Panc1 (cell line): ENCODE data around the gene DCTD. TPM values are rescaled to one million over a fixed set of nuclear protein-coding genes. Genes with fewer than 3 reads are reported as not detected.

ENCODE experiments used
- ATAC-seq: fragments of 200-7000 bp; cut with Tn5 transposase; 2 replicates; pipeline ENCODE4 v1.9.1; 2020; ENCODE audit warnings: mild to moderate bottlenecking, moderate library complexity
- BruUV-seq: library from RNA; stranded (reverse); fragments of 400-500 nt; replicated peaks from 2 replicates; lab custom pipeline; 2021; lab: Mats Ljungman, UMichigan
- CTCF ChIA-PET: fragments of 300-600 bp; sonication (Branson Sonifier 250); formaldehyde crosslinking; loops from one replicate; lab custom pipeline; 2022; ENCODE audit warnings: antibody characterized with exemption; lab: Charles Lee
- POLR2A ChIA-PET: fragments of 300-600 bp; sonication (Branson Sonifier 250); formaldehyde crosslinking; loops from one replicate; lab custom pipeline; 2022; ENCODE audit warnings: antibody characterized with exemption; lab: Charles Lee
- DNase-seq: peaks from one replicate; pipeline ENCODE4 v3.0.0-alpha.2; 2010; ENCODE audit warnings: low read depth, low spot score
- H3K27ac ChIP-seq: 2 replicates; pipeline ENCODE4 v1.5.1; 2011; ENCODE audit warnings: mild to moderate bottlenecking, low read length, inconsistent platforms
- H3K27me3 ChIP-seq: fragments of 200-500 bp; sonication (Bioruptor generic); 2 replicates; pipeline ENCODE4 v1.6.0; 2014; ENCODE audit warnings: low read length, inconsistent platforms; ENCODE audit not compliant: control insufficient read depth, insufficient read depth
- H3K36me3 ChIP-seq: fragments of 200-500 bp; sonication (Bioruptor generic); 2 replicates; pipeline ENCODE4 v1.5.1; 2014; ENCODE audit warnings: inconsistent platforms, mild to moderate bottlenecking, low read length, moderate library complexity; ENCODE audit not compliant: control insufficient read depth, insufficient read depth
- H3K4me1 ChIP-seq: 2 replicates; pipeline ENCODE4 v1.5.1; 2011; ENCODE audit warnings: inconsistent platforms, mild to moderate bottlenecking, low read length, moderate library complexity; ENCODE audit not compliant: control insufficient read depth, insufficient read depth
- H3K4me3 ChIP-seq, 2 experiments: 2 replicates each; pipeline ENCODE4 v1.5.1; 2011 to 2012; ENCODE audit warnings: low read depth in 2 of 2, low read length in 2 of 2, mild to moderate bottlenecking in 2 of 2, inconsistent platforms in 1 of 2, moderate library complexity in 1 of 2
- H3K9me3 ChIP-seq: fragments of 200-500 bp; sonication (Bioruptor generic); 2 replicates; pipeline ENCODE4 v1.5.1; 2014; ENCODE audit warnings: low read depth, mild to moderate bottlenecking, inconsistent platforms, low read length, moderate library complexity; ENCODE audit not compliant: control insufficient read depth, insufficient read depth
- POLR2AphosphoS5 ChIP-seq: IDR thresholded peaks from 2 replicates; pipeline ENCODE4 v1.6.1; 2012; ENCODE audit warnings: mild to moderate bottlenecking, low read depth, low read length, moderate library complexity
- REST ChIP-seq, 2 experiments: IDR thresholded peaks; 2 replicates each; pipeline ENCODE4 v1.6.1; 2011 to 2012; ENCODE audit warnings: low read depth in 2 of 2, control low read depth in 1 of 2, low read length in 1 of 2, mild to moderate bottlenecking in 1 of 2, moderate library complexity in 1 of 2; ENCODE audit not compliant: insufficient read depth in 1 of 2
- SIN3A ChIP-seq: IDR thresholded peaks from 2 replicates; pipeline ENCODE4 v1.6.1; 2012; ENCODE audit warnings: low read depth, mild to moderate bottlenecking, low read length, moderate library complexity, borderline replicate concordance; ENCODE audit not compliant: insufficient read depth
- TCF7L2 ChIP-seq: IDR thresholded peaks from 2 replicates; pipeline ENCODE4 v1.6.1; 2011; ENCODE audit warnings: mild to moderate bottlenecking, low read depth, low read length, inconsistent platforms
- in situ Hi-C: cut with HindIII; loops from 2 replicates; pipeline ENCODE4 v1.10.0; 2016; ENCODE audit warnings: low sequenced_read_pairs, low pct_unique_long_range_greater_than_20kb
- intact Hi-C: fragments of 100-400 bp; cut with micrococcal nuclease; formaldehyde crosslinking; loops from one replicate; pipeline ENCODE4 v1.10.0; 2022; ENCODE audit not compliant: unreplicated experiment
- total RNA-seq: library from RNA; stranded (reverse); gene quantifications from one replicate; pipeline ENCODE4 v1.2.1, GENCODE V29; 2021; ENCODE audit not compliant: unreplicated experiment
- TF ChIP-seq, protein P1 (sequence below): fragments of 450-650 bp; IDR thresholded peaks from 2 replicates; pipeline ENCODE4 v1.5.1; 2017; ENCODE audit warnings: mild to moderate bottlenecking

The DCTD gene
- total RNA-seq, 1 experiment from 2014 or later, result 77.0 TPM

GRCh38 chr4:182869697-182870096 is 47.5 kb downstream of the DCTD start:
- BruUV-seq, result no TSS peak
- Histone ChIP-seq H3K27ac (no peak overlapping the region), H3K9me3 (no peaks in the 10 kb centered on the region), H3K27me3 (no peaks in the 10 kb centered on the region), H3K4me3 (no peak overlapping the region), H3K4me1 (no peaks in the 10 kb centered on the region), H3K36me3 (no peaks in the 10 kb centered on the region)
- DNase-seq (no peak), ATAC-seq (no peak)
- POLR2A ChIA-PET, result no interaction called here
- intact Hi-C loops, result no loop called here
- in situ Hi-C loops, result no loop called here
- CTCF ChIA-PET, result no interaction called here
- TF ChIP-seq POLR2AphosphoS5 (no peak), TCF7L2 (no peak), SIN3A (no peak), REST (IDR thresholded peaks at IDR 0.05; ENCODE audit: insufficient read depth in 1 of 2, low read depth in 2 of 2, low read length in 1 of 2) (no peak)
- TF ChIP-seq, protein P1, sequence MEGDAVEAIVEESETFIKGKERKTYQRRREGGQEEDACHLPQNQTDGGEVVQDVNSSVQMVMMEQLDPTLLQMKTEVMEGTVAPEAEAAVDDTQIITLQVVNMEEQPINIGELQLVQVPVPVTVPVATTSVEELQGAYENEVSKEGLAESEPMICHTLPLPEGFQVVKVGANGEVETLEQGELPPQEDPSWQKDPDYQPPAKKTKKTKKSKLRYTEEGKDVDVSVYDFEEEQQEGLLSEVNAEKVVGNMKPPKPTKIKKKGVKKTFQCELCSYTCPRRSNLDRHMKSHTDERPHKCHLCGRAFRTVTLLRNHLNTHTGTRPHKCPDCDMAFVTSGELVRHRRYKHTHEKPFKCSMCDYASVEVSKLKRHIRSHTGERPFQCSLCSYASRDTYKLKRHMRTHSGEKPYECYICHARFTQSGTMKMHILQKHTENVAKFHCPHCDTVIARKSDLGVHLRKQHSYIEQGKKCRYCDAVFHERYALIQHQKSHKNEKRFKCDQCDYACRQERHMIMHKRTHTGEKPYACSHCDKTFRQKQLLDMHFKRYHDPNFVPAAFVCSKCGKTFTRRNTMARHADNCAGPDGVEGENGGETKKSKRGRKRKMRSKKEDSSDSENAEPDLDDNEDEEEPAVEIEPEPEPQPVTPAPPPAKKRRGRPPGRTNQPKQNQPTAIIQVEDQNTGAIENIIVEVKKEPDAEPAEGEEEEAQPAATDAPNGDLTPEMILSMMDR, result no peak

GRCh38 chr4:182866746-182867145 is 50.4 kb downstream of the DCTD start:
- Histone ChIP-seq H3K36me3 (no peaks in the 10 kb centered on the region), H3K27ac (no peak overlapping the region), H3K27me3 (no peaks in the 10 kb centered on the region), H3K4me1 (no peaks in the 10 kb centered on the region), H3K9me3 (no peaks in the 10 kb centered on the region), H3K4me3 (no peak overlapping the region)
- no TSS peak for BruUV-seq
- no peak for TF ChIP-seq TCF7L2
- TF ChIP-seq POLR2AphosphoS5, result no peak
- no peak for TF ChIP-seq REST (IDR thresholded peaks at IDR 0.05; ENCODE audit: insufficient read depth in 1 of 2, low read depth in 2 of 2, low read length in 1 of 2)
- TF ChIP-seq, protein P1, result no peak
- TF ChIP-seq SIN3A, result no peak
- DNase-seq, result no peak
- ChIA-PET POLR2A (no interaction called here), CTCF (no interaction called here)
- in situ Hi-C loops (no loop called here), intact Hi-C loops (no loop called here)
- ATAC-seq, result no peak
